HG03558 (cell line): ENCODE measurements around the gene ATRNL1.
"Not testable (repeated sequence)": the region's sequence is repeated elsewhere in the genome, so short reads cannot be mapped to it uniquely, and the experiment has no call there.

Source experiments
- ATAC-seq: cut with Tn5 transposase; IDR thresholded peaks from one replicate; pipeline ENCODE4 v1.9.1; 2021; ENCODE audit warnings: moderate number of reproducible peaks; ENCODE audit not compliant: unreplicated experiment; ENCODE audit errors: extremely low read depth

The ATRNL1 gene

DNA sequence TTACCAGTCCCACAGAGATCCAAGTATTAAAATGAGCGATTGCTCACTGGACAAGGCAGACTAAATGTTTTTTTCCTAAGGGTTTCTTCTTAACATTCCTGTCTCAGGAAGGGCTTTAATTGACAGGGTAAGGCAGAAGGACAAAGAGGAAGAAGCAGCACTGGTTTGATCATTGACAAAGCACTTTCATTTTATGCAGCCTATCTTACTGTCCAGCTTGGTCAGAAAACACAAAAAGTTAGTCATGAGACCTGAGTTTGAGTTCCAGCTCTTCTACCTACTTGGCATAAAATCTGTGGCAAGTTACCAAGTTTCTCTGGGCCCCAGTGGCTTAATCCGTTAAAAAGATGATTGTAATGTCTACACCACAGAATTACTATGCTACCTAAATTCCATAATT, 721.4 kb downstream of the ATRNL1 start:
- ATAC-seq = no peak

DNA sequence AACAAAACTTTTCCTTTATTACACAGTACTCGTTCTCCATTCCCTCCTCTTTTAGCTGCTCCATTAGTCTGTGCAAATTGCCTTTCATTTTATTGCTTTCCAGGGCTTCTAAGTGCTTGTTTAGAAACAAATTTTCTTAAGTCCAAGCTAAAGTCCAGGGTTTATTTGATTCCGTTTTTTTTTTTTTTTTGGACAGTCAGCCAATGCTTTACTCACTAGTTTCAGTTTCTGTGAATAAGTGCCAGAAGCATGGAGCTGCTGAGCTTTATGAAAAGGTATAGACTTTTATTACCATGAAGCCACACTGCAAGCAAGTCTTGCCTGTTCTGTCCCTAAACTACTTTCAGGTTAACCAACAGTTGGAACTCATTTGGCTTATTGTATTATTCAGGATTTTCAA, 724.8 kb downstream of the ATRNL1 start:
- ATAC-seq = no peak

- no peak for ATAC-seq
Observed at GRCh38 chr10:115826396-115826795, 733.2 kb downstream of the ATRNL1 start.

GRCh38 chr10:115827231-115828009, 734.3 kb downstream of the ATRNL1 start:
- ATAC-seq = no peak

DNA sequence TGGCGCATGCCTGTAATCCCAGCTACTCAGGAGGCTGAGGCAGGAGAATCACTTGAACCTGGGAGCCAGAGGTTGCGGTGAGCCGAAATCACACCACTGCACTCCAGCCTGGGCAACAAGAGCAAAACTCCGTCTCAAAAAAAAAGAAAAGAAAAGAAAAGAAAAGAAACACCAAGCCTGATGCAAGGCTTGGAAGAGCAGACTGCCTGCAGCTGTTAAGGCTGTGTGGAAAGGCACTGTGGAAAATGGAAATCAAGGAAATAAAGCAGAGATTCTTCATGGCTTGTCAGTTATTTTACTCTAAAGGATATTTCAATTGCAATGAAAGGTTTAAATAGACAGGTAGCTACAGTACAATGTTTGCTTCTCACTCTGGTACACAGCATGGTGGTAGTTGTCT, 735.0 kb downstream of the ATRNL1 start:
- ATAC-seq = not testable (repeated sequence)

- no peak for ATAC-seq
Observed at GRCh38 chr10:115829521-115830205, 736.5 kb downstream of the ATRNL1 start.

GRCh38 chr10:115830265-115830970, 737.3 kb downstream of the ATRNL1 start:
- no peak for ATAC-seq

DNA sequence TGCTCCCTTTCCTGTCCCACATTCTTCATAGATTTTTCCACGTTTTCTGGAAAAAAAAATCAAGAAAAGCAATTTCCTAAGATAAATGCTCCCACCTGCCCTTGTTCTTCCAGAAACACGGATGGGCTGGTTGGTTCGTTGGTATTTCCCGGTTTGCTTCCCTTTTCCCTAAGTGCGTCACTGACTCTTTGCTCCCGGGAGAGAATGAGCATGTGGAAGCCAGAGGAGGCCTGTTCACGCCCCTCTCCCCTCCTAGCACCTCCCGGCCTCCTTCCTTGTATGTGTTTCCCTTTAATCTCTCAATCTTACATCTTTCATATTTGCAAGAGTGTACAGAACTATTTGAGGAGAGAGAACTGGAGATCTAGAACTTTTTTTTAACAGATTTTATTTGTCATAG, 737.9 kb downstream of the ATRNL1 start:
- ATAC-seq = no peak

DNA sequence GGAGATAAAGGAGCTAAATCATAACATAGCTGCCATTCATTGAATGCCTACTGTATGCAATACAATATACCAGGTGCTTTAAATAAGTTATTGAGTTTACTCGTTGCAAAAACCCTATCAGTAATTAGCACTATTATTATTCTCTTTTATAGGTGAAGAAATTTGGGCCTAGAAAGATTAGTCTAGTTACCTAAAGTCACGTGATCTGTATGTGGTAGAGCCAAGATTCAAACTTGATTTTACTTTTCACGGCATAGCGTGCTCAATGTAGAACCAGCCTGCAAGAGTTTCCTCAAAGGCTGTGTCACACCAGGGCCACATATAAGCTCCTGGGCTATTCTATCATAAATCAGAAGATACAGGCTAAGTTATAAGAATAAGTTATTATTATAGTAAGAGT, 740.0 kb downstream of the ATRNL1 start:
- no peak for ATAC-seq

DNA sequence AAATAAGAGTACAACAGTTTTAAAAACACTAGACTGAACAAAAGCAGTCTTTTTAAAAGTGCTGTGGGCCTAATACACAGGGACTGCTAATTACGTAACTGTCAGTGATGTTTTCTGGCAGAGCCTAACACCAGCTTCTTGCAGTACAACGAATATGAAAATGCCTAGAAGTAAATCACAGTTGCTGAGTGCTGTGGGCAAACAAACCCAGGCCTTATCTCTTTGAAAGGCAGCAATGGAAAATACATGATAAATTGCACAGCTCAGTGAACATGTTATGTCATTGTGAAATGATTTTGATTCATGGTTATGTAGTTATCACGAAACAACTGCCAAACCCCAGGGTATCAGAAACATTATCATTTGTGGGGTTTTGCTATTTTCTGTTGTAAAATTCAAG, 751.4 kb downstream of the ATRNL1 start:
- no peak for ATAC-seq

GRCh38 chr10:115845921-115846320, 752.8 kb downstream of the ATRNL1 start:
- ATAC-seq = no peak

DNA sequence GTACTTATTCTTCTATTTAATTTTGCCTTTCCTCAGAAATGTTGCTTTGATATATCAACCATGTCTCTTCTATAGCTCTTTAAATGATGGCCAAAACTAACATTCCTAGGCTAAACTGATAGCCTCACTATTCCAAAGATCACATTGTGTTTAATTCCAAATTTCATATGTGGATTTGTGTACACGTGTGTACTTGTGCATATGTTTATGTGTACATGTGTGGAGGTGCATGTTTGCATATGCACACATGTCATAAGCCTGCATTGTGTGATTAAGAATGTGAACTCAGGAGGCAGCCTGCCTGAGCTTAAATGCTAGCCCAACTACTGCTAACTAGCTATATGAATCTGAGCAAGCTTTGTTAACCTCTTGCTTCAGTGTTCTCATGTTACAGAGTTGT, 753.4 kb downstream of the ATRNL1 start:
- no peak for ATAC-seq

- ATAC-seq = no peak
Observed at GRCh38 chr10:115849197-115849596, 756.0 kb downstream of the ATRNL1 start.

DNA sequence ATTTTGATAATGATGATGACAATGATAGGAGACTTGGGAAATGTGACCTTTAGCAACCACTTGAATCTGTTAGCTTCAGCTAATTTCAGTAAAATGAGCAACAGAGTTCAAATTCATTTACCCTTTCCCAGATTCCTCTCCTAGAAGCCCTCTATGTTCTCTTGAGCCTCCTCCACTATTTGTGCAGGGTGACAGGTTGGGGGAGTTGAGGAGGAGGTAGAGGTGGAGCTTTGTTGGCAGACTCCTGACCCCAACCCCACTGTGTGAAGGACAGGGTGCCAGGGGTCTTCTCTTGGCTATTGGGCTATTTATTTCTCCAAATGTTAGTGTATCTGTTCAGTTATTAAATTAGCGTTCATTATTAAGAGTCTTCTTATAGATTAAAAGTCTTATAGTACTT, 757.5 kb downstream of the ATRNL1 start:
- ATAC-seq = no peak

DNA sequence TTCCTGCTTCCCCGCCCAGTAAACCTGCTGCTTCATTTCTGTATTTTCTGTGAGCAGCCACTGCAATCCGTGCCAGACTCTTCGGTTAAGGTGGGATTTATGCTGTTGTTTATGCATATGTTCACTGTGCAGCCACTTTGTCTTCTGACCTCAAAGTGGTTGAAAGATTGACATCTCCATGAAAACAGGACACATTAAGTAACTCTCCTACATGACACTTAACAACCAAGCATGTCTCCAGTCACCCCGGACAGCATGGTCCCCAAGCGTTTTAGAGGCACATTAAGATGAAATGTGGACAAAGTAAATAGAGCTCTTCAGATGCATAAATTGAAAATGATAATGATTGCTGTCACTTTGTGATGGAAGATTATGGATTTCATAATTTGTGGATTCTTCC, 758.5 kb downstream of the ATRNL1 start:
- ATAC-seq = no peak

- no peak for ATAC-seq
Observed at GRCh38 chr10:115854740-115855435, 761.7 kb downstream of the ATRNL1 start.

DNA sequence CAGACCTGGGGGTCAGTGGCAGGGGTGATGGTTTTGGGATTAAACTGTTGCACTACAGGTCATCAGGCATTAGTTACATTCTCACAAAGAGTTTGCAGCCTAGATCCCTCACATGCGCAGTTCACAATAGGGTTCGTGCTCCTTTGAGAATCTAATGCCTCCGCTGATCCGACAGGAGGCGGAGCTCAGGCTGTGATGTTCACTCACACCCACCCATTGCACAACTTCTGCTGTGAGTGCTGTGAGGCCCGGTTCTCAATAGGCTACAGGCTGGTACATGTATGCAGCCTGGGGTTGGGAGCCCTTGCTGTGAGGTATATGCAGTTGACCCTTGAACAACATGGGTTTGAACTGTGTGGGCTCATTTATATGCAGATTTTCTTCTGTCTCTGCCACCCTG, 763.4 kb downstream of the ATRNL1 start:
- no peak for ATAC-seq

- no peak for ATAC-seq
Observed at GRCh38 chr10:115857856-115858255, 764.7 kb downstream of the ATRNL1 start.

- ATAC-seq = no peak
Observed at GRCh38 chr10:115860182-115861107, 767.3 kb downstream of the ATRNL1 start.

DNA sequence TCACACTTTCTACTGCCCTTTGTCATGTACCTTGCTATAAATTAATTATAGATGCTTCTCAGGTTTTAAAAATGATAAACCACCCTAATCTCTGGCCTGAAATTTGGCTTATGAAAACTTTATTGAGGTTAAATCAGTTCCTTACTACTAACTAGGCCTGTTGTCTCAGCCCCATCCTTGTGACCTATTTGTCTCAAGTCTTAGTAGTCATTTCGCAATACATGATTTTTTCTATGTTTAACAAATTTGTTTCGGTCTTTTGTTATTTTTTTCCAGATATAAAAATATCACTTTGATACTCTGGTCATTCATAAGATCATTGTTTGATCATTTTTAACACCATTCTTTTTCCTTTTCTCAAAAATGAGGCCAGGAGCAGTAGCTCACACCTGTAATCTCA, 768.3 kb downstream of the ATRNL1 start:
- ATAC-seq = no peak
